CD4-positive, alpha-beta T cell treated with Interleukin-21 for 1 hour (primary cell): ENCODE results near the gene PIK3R2.
"Not testable (repeated sequence)": the region's sequence is repeated elsewhere in the genome, so short reads cannot be mapped to it uniquely, and the experiment has no call there.

Experiments
- DNase-seq: peaks from one replicate; pipeline ENCODE4 v3.0.0-alpha.2; 2020

The PIK3R2 gene

GRCh38 chr19:18205200-18205892 lies 52.4 kb downstream of the PIK3R2 start:
- DNase-seq, result peak; percentile 60

- no peak for DNase-seq
These were observed 53.1 kb downstream of the PIK3R2 start for GRCh38 chr19:18206018-18206417.

GRCh38 chr19:18208098-18208951 lies 55.4 kb downstream of the PIK3R2 start:
- DNase-seq, result peak; percentile 48

GRCh38 chr19:18209912-18210311 lies 56.9 kb downstream of the PIK3R2 start:
- not testable (repeated sequence) for DNase-seq

GRCh38 chr19:18211683-18212082 lies 58.7 kb downstream of the PIK3R2 start:
- DNase-seq, result no peak

GRCh38 chr19:18214779-18215433 lies 61.9 kb downstream of the PIK3R2 start:
- DNase-seq, result no peak

GRCh38 chr19:18216789-18217188 lies 63.8 kb downstream of the PIK3R2 start:
- DNase-seq, result no peak

- no peak for DNase-seq
These were observed 65.2 kb downstream of the PIK3R2 start for GRCh38 chr19:18218159-18218558.

- DNase-seq, result no peak
These were observed 65.6 kb downstream of the PIK3R2 start for GRCh38 chr19:18218600-18218999.
